GM23338 (cell line): ENCODE data around the gene WFDC6. TPM values are rescaled to one million over a fixed set of nuclear protein-coding genes. Genes with fewer than 3 reads are reported as not detected.

Experiments used
- ATAC-seq: fragments of 200-7000 bp; cut with Tn5 transposase; 3 replicates; pipeline ENCODE4 v1.9.1; 2020
- DNase-seq: peaks from one replicate; pipeline ENCODE4 v3.0.0-alpha.2; 2015; ENCODE audit warnings: low spot score
- H2AFZ ChIP-seq: fragments of 200-600 bp; sonication (generic); 2 replicates; pipeline ENCODE4 v1.8.0; 2016; ENCODE audit warnings: antibody characterized with exemption, mild to moderate bottlenecking, moderate library complexity
- H3F3A ChIP-seq: fragments of 200-600 bp; sonication (generic); replicated peaks from 2 replicates; pipeline ENCODE4 v1.8.0; 2017; ENCODE audit warnings: antibody characterized with exemption, mixed run types, low read depth
- H3K27ac ChIP-seq: fragments of 200-600 bp; sonication (generic); 2 replicates; pipeline ENCODE4 v1.6.1; 2016; ENCODE audit warnings: low read depth
- H3K27me3 ChIP-seq: fragments of 200-600 bp; sonication (generic); 2 replicates; pipeline ENCODE4 v1.8.0; 2016; ENCODE audit warnings: mild to moderate bottlenecking, mixed run types, moderate library complexity; ENCODE audit not compliant: insufficient read depth
- H3K36me3 ChIP-seq: fragments of 200-600 bp; sonication (generic); 2 replicates; pipeline ENCODE4 v1.8.0; 2016; ENCODE audit warnings: mild to moderate bottlenecking; ENCODE audit not compliant: insufficient read depth
- H3K4me1 ChIP-seq: fragments of 200-600 bp; sonication (generic); 2 replicates; pipeline ENCODE4 v1.8.0; 2016; ENCODE audit warnings: mild to moderate bottlenecking, moderate library complexity; ENCODE audit not compliant: insufficient read depth
- H3K4me2 ChIP-seq: fragments of 200-600 bp; sonication (generic); 2 replicates; pipeline ENCODE4 v1.7.1; 2017; ENCODE audit warnings: mixed run types
- H3K4me3 ChIP-seq: fragments of 200-600 bp; sonication (generic); 2 replicates; pipeline ENCODE4 v1.6.1; 2016; ENCODE audit warnings: mixed run types
- H3K79me2 ChIP-seq: fragments of 200-600 bp; sonication (generic); replicated peaks from 2 replicates; pipeline ENCODE4 v1.8.0; 2017; ENCODE audit warnings: mild to moderate bottlenecking; ENCODE audit not compliant: insufficient read depth
- H3K9me2 ChIP-seq: fragments of 200-600 bp; sonication (generic); 2 replicates; pipeline ENCODE4 v1.8.0; 2017; ENCODE audit not compliant: insufficient read depth
- H4K20me1 ChIP-seq: fragments of 200-600 bp; sonication (generic); replicated peaks from 2 replicates; pipeline ENCODE4 v1.8.0; 2017; ENCODE audit warnings: mild to moderate bottlenecking; ENCODE audit not compliant: insufficient read depth
- H3K27ac Mint-ChIP-seq: 2 replicates; pipeline ENCODE4 v1.8.0; 2020; ENCODE audit warnings: inconsistent platforms, mild to moderate bottlenecking, moderate library complexity, mixed read lengths
- H3K27me3 Mint-ChIP-seq: 3 replicates; pipeline ENCODE4 v1.8.0; 2022; ENCODE audit warnings: low read depth, mild to moderate bottlenecking, moderate library complexity, mixed read lengths, inconsistent platforms; ENCODE audit not compliant: insufficient read depth, poor library complexity
- H3K36me3 Mint-ChIP-seq: 3 replicates; pipeline ENCODE4 v1.8.0; 2021; ENCODE audit warnings: low read depth, mild to moderate bottlenecking, inconsistent platforms, moderate library complexity, mixed read lengths
- H3K4me1 Mint-ChIP-seq: 3 replicates; pipeline ENCODE4 v1.8.0; 2020; ENCODE audit warnings: mild to moderate bottlenecking, inconsistent platforms, mixed read lengths
- H3K4me3 Mint-ChIP-seq: 3 replicates; pipeline ENCODE4 v1.8.0; 2021; ENCODE audit warnings: moderate library complexity, mild to moderate bottlenecking, inconsistent platforms, mixed read lengths
- H3K9me3 Mint-ChIP-seq: 3 replicates; pipeline ENCODE4 v1.8.0; 2020; ENCODE audit warnings: moderate library complexity, mild to moderate bottlenecking, inconsistent platforms, mixed read lengths
- CREB1 ChIP-seq: fragments of 250-450 bp; sonication (Bioruptor Pico); IDR thresholded peaks from 2 replicates; pipeline ENCODE4 v1.5.0; 2020; ENCODE audit warnings: low read depth, mild to moderate bottlenecking, moderate library complexity
- ETS1 ChIP-seq: IDR thresholded peaks from 2 replicates; pipeline ENCODE4 v1.6.1; 2016; ENCODE audit warnings: antibody characterized with exemption
- EZH2 ChIP-seq: fragments of 200-600 bp; sonication (generic); IDR thresholded peaks from one replicate; pipeline ENCODE4 v1.8.0; 2017; ENCODE audit warnings: antibody characterized with exemption, mild to moderate bottlenecking, low read depth; ENCODE audit not compliant: unreplicated experiment
- EZH2phosphoT487 ChIP-seq: fragments of 200-600 bp; sonication (generic); IDR thresholded peaks from one replicate; pipeline ENCODE4 v1.8.1; 2018; ENCODE audit warnings: antibody characterized with exemption; ENCODE audit not compliant: unreplicated experiment
- JUNB ChIP-seq: IDR thresholded peaks from one replicate; pipeline ENCODE4 v1.6.1; 2016; ENCODE audit warnings: antibody characterized with exemption; ENCODE audit not compliant: unreplicated experiment
- NANOG ChIP-seq: IDR thresholded peaks from 2 replicates; pipeline ENCODE4 v1.6.1; 2016; ENCODE audit warnings: antibody characterized with exemption, borderline replicate concordance
- POLR2AphosphoS5 ChIP-seq: IDR thresholded peaks from 2 replicates; pipeline ENCODE4 v1.6.1; 2016; ENCODE audit warnings: antibody characterized with exemption, low read depth
- REST ChIP-seq: IDR thresholded peaks from one replicate; pipeline ENCODE4 v1.6.1; 2018; ENCODE audit warnings: antibody characterized with exemption; ENCODE audit not compliant: unreplicated experiment
- STAT1 ChIP-seq: IDR thresholded peaks from one replicate; pipeline ENCODE4 v1.6.1; 2016; ENCODE audit warnings: antibody characterized with exemption; ENCODE audit not compliant: unreplicated experiment
- ZNF114 ChIP-seq: fragments of 250-450 bp; sonication (Bioruptor Pico); IDR thresholded peaks from 2 replicates; pipeline ENCODE4 v1.5.0; 2020; ENCODE audit warnings: mild to moderate bottlenecking, moderate library complexity
- ZNF462 ChIP-seq: fragments of 250-450 bp; sonication (Bioruptor Pico); IDR thresholded peaks from 2 replicates; pipeline ENCODE4 v1.5.0; 2020; ENCODE audit warnings: mild to moderate bottlenecking, moderate library complexity
- polyA plus RNA-seq: library from polyadenylated mRNA; unstranded; fragments of >200 nt; fragmentation: Nextera tagmentation; extraction: Ambion mirVana; gene quantifications from 2 replicates; pipeline ENCODE4 v1.2.1, GENCODE V29; 2016
- total RNA-seq: library from RNA; depleted of rRNA; stranded (reverse); fragments of >200 nt; shearing (Covaris generic); gene quantifications from 2 replicates; pipeline ENCODE4 v1.2.3, GENCODE V29; 2014
- TF ChIP-seq, protein P1 (sequence below), 2 experiments: fragments of 200-600 bp in 1 of 2; sonication (generic) in 1 of 2; conservative IDR thresholded peaks; 2 replicates each; pipeline versions ENCODE4 v1.5.1 to v1.6.1; 2016 to 2017; ENCODE audit warnings: antibody characterized with exemption in 2 of 2, low read depth in 2 of 2, mild to moderate bottlenecking in 2 of 2, moderate library complexity in 1 of 2

The WFDC6 gene
- total and polyA plus RNA-seq, 2 experiments from 2014 or later, result not detected

GRCh38 chr20:45555198-45555597 is 15.9 kb upstream of the WFDC6 start (continued):
- TF ChIP-seq ZNF462 (CRISPR knock-in tag) (no peak), STAT1 (no peak), JUNB (no peak), NANOG (no peak)

GRCh38 chr20:45552456-45552855 is 13.2 kb upstream of the WFDC6 start:
- Mint-ChIP-seq H3K4me3 (no peak overlapping the region), H3K36me3 (no peaks in the 10 kb centered on the region; the same call in 1 of the 3 replicates), H3K27ac (no peak overlapping the region), H3K9me3 (no peaks in the 10 kb centered on the region; the same call in 2 of the 3 replicates), H3K27me3 (no peaks in the 10 kb centered on the region), H3K4me1 (no peaks in the 10 kb centered on the region)
- Histone ChIP-seq H3K27me3 (no peaks in the 10 kb centered on the region), H3K4me1 (no peaks in the 10 kb centered on the region), H3K9me2 (peaks cover 36% of the 10 kb centered on the region), H3K79me2 (no peaks in the 10 kb centered on the region), H4K20me1 (no peaks in the 10 kb centered on the region), H3F3A (no peaks in the 10 kb centered on the region), H3K36me3 (no peaks in the 10 kb centered on the region), H2AFZ (no peak overlapping the region), H3K4me2 (no peak overlapping the region), H3K4me3 (no peak overlapping the region), H3K27ac (no peak overlapping the region)
- no peak for DNase-seq
- no peak for ATAC-seq
- TF ChIP-seq STAT1 (no peak), EZH2 (no peak), REST (no peak), POLR2AphosphoS5 (no peak), EZH2phosphoT487 (no peak), CREB1 (CRISPR knock-in tag) (no peak), ETS1 (no peak), NANOG (no peak), ZNF114 (CRISPR knock-in tag) (no peak), JUNB (no peak)
- TF ChIP-seq, protein P1, sequence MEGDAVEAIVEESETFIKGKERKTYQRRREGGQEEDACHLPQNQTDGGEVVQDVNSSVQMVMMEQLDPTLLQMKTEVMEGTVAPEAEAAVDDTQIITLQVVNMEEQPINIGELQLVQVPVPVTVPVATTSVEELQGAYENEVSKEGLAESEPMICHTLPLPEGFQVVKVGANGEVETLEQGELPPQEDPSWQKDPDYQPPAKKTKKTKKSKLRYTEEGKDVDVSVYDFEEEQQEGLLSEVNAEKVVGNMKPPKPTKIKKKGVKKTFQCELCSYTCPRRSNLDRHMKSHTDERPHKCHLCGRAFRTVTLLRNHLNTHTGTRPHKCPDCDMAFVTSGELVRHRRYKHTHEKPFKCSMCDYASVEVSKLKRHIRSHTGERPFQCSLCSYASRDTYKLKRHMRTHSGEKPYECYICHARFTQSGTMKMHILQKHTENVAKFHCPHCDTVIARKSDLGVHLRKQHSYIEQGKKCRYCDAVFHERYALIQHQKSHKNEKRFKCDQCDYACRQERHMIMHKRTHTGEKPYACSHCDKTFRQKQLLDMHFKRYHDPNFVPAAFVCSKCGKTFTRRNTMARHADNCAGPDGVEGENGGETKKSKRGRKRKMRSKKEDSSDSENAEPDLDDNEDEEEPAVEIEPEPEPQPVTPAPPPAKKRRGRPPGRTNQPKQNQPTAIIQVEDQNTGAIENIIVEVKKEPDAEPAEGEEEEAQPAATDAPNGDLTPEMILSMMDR (conservative IDR thresholded peaks at IDR 0.05; ENCODE audit: low read depth in 2 of 2), result no peak
